NCI-H460 (cell line): ENCODE results near the gene PRKCZ. TPM values are rescaled to one million over a fixed set of nuclear protein-coding genes. Genes with fewer than 3 reads are reported as not detected.
A peak's percentile ranks its signal among the peaks of the same experiment; 100 is the strongest.
"Not testable (repeated sequence)": the region's sequence is repeated elsewhere in the genome, so short reads cannot be mapped to it uniquely, and the experiment has no call there.

ENCODE experiments used
- DNase-seq: peaks from one replicate; pipeline ENCODE4 v3.0.0-alpha.2; 2016; ENCODE audit warnings: low read depth; ENCODE audit errors: extremely low read depth
- total RNA-seq: library from RNA; depleted of rRNA; stranded (reverse); fragments of >200 nt; shearing (Covaris generic); gene quantifications from 2 replicates; pipeline ENCODE4 v1.2.3, GENCODE V29; 2014

The PRKCZ gene
- total RNA-seq, 1 experiment from 2014 or later, result 5.4 TPM

- DNase-seq, result no peak
These were observed 79.9 kb downstream of the PRKCZ start for GRCh38 chr1:2130156-2130555.

GRCh38 chr1:2130871-2131289 lies 80.7 kb downstream of the PRKCZ start:
- DNase-seq, result no peak

GRCh38 chr1:2132222-2133038 lies 82.2 kb downstream of the PRKCZ start:
- DNase-seq, result no peak

GRCh38 chr1:2133039-2133878 lies 83.0 kb downstream of the PRKCZ start:
- DNase-seq, result peak; percentile 94

GRCh38 chr1:2133879-2134215 lies 83.6 kb downstream of the PRKCZ start:
- no peak for DNase-seq

- no peak for DNase-seq
These were observed 84.0 kb downstream of the PRKCZ start for GRCh38 chr1:2134266-2134620.

GRCh38 chr1:2134621-2135307 lies 84.6 kb downstream of the PRKCZ start:
- DNase-seq, result no peak

GRCh38 chr1:2135441-2135841 lies 85.2 kb downstream of the PRKCZ start:
- DNase-seq, result no peak

- DNase-seq, result no peak
These were observed 85.7 kb downstream of the PRKCZ start for GRCh38 chr1:2135941-2136340.

GRCh38 chr1:2136386-2137235 lies 86.4 kb downstream of the PRKCZ start:
- no peak for DNase-seq

- no peak for DNase-seq
These were observed 87.3 kb downstream of the PRKCZ start for GRCh38 chr1:2137257-2138121.

- DNase-seq, result not testable (repeated sequence)
These were observed 88.9 kb downstream of the PRKCZ start for GRCh38 chr1:2139156-2139555.

GRCh38 chr1:2141025-2141424 lies 90.8 kb downstream of the PRKCZ start:
- DNase-seq, result no peak

GRCh38 chr1:2143814-2144500 lies 93.7 kb downstream of the PRKCZ start:
- DNase-seq, result no peak

- DNase-seq, result no peak
These were observed 94.4 kb downstream of the PRKCZ start for GRCh38 chr1:2144501-2145090.

GRCh38 chr1:2145946-2146835 lies 96.0 kb downstream of the PRKCZ start:
- DNase-seq, result no peak

GRCh38 chr1:2146836-2147517 lies 96.8 kb downstream of the PRKCZ start:
- DNase-seq, result no peak
